Right lobe of liver (tissue), 4 donors: ENCODE data around the gene RAB31.

Experiments used
- POLR2A ChIP-seq: fragments of 450-650 bp; IDR thresholded peaks from one replicate; pipeline ENCODE4 v1.6.1; 2017; ENCODE audit warnings: antibody characterized with exemption, mild to moderate bottlenecking
- TF ChIP-seq, protein P1 (sequence below), 4 donors: fragments of 200-600 bp in 3 of 4; fragments of 450-650 bp in 1 of 4; IDR thresholded peaks; one replicate each; pipeline versions ENCODE4 v1.5.1 to v1.8.0; 2016 to 2022; ENCODE audit warnings: antibody characterized with exemption in 4 of 4, mild to moderate bottlenecking in 2 of 4
- donor health status: DM: no; HTN: no; CAD: no.
- donor health status: DM: no; HTN: no; CAD: no.
- donor health status: DM: no; HTN: yes; CAD: no.

DNA sequence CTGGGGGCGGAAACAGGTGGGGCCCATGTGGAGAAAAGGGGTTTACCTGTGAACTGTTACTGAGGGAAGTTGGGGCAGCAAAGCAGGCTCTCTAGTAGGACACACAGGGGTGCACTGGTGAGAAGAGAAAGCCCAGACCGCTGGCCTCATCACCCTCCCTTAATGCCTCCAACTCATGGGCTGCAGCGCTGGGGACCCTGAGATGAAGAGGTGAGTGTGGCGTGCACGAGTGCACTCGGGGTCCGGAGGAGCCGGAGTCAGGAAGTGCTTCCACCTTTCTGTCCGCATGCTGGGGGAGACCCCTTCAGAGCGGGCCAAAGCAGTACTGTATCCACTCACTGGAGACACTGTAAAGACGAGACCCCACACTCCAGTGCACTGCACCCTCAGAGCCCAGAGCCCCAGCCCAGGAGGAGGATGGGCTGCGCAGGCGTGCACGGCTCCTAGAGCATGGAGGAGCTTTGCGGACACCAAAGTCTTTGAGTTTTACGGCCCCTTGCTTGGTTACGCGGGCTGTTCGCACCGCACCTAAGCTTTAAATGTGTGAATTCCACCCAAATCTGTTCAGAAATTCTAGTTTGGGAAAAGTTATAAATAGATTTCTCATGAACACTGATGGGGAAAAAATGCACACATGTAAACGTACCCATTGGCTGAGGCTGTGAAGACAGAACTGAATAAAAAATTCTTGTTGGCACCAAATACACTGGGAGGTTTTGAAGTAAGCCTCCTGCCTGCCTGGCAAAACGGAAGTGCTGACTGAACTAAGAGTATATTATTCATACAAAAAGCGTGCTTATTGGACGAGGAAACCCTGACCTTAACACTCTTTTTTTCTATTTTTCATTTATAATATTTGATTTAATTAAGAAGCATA, 48.4 kb upstream of the RAB31 start:
- TF ChIP-seq, protein P1, sequence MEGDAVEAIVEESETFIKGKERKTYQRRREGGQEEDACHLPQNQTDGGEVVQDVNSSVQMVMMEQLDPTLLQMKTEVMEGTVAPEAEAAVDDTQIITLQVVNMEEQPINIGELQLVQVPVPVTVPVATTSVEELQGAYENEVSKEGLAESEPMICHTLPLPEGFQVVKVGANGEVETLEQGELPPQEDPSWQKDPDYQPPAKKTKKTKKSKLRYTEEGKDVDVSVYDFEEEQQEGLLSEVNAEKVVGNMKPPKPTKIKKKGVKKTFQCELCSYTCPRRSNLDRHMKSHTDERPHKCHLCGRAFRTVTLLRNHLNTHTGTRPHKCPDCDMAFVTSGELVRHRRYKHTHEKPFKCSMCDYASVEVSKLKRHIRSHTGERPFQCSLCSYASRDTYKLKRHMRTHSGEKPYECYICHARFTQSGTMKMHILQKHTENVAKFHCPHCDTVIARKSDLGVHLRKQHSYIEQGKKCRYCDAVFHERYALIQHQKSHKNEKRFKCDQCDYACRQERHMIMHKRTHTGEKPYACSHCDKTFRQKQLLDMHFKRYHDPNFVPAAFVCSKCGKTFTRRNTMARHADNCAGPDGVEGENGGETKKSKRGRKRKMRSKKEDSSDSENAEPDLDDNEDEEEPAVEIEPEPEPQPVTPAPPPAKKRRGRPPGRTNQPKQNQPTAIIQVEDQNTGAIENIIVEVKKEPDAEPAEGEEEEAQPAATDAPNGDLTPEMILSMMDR (IDR thresholded peaks at IDR 0.05) = no peak
- no peak for TF ChIP-seq POLR2A
